Panc1 (cell line): ENCODE results near the gene UNC13A. TPM values are rescaled to one million over a fixed set of nuclear protein-coding genes. Genes with fewer than 3 reads are reported as not detected.

Source experiments
- total RNA-seq: library from RNA; stranded (reverse); gene quantifications from one replicate; pipeline ENCODE4 v1.2.1, GENCODE V29; 2021; ENCODE audit not compliant: unreplicated experiment

The UNC13A gene
- total RNA-seq, 1 experiment from 2014 or later = 0.46 TPM

Other genes with a start within 250 kb of the UNC13A start
- 0.39 TPM for gene TMEM221, start 239.7 kb downstream of the UNC13A start, total RNA-seq
- gene NXNL1, start 227.4 kb downstream of the UNC13A start, total RNA-seq = not detected
- gene SLC27A1, start 217.8 kb downstream of the UNC13A start, total RNA-seq = 5.4 TPM
- gene PGLS, start 176.7 kb downstream of the UNC13A start, total RNA-seq = 58.2 TPM
- gene COLGALT1, start 132.7 kb downstream of the UNC13A start, total RNA-seq = 97.2 TPM
- 56.6 TPM for gene MAP1S, start 31.1 kb upstream of the UNC13A start, total RNA-seq
- 1.1 TPM for gene FCHO1, start 63.1 kb upstream of the UNC13A start, total RNA-seq
- gene B3GNT3, start 106.8 kb upstream of the UNC13A start, total RNA-seq = 0.67 TPM
- gene INSL3, start 133.2 kb upstream of the UNC13A start, total RNA-seq = 0.57 TPM
- gene JAK3, start 159.6 kb upstream of the UNC13A start, total RNA-seq = 2.1 TPM
- 1,352 TPM for gene RPL18A, start 171.6 kb upstream of the UNC13A start, total RNA-seq
- 6.3 TPM for gene SLC5A5, start 183.6 kb upstream of the UNC13A start, total RNA-seq
- gene CCDC124, start 244.7 kb upstream of the UNC13A start, total RNA-seq = 110 TPM